ENCODE measurements around the gene TBC1D26.
"Not testable (repeated sequence)": the region's sequence is repeated elsewhere in the genome, so short reads cannot be mapped to it uniquely, and the experiment has no call there.

Gene TBC1D26

DNA sequence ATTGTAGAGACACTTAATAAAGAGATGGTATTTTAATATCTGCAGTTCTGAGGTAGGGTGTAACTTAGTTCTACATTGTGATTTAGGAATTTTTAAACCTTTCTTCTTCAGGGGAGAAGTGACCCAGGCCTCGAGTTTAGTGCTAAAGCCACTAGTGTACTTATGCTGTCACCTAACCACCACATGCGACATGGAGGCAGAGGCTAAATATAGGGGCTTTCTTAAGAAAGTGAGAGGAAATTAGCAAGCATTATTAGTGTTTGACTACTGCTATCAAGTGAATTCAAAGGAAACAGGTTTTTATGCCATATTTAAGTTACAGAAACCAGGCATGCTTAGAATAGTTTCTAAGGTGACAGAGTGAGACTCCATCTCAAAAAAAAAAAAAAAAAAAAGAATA, 56.3 kb downstream of the TBC1D26 start:
- H3K27ac ChIP-seq; H3K36me3 ChIP-seq; H3K4me1 ChIP-seq; DNase-seq; H3K27me3 ChIP-seq; H3K9me3 ChIP-seq; H3K4me3 ChIP-seq; intact Hi-C loops (cut with DNase I; ENCODE audit: low total_unique reads): not testable (repeated sequence)
